HEK293T (cell line): Measurements from ENCODE around the gene SLC9A7.

Experiments used
- CTCF ChIA-PET: fragments of 350-600 bp; formaldehyde crosslinking; extraction: SDS; loops from one replicate; lab custom pipeline; 2021; ENCODE audit warnings: antibody characterized with exemption, inconsistent platforms; lab: Yijun Ruan, JAX
- POLR2A ChIA-PET: fragments of 350-600 bp; formaldehyde crosslinking; extraction: SDS; loops from one replicate; lab custom pipeline; 2020; ENCODE audit warnings: antibody characterized with exemption, inconsistent platforms; lab: Yijun Ruan, JAX
- DNase-seq: peaks from one replicate; pipeline ENCODE4 v3.0.0; 2012; ENCODE audit warnings: mixed read lengths; ENCODE audit errors: extremely low spot score
- ARNT ChIP-seq: fragments of 450-650 bp; IDR thresholded peaks from 2 replicates; pipeline ENCODE4 v1.6.1; 2017; ENCODE audit warnings: mild to moderate bottlenecking
- BHLHE40 ChIP-seq: fragments of 450-650 bp; IDR thresholded peaks from 2 replicates; pipeline ENCODE4 v1.6.1; 2016; ENCODE audit warnings: mild to moderate bottlenecking, moderate library complexity, borderline replicate concordance
- CTBP1 ChIP-seq: fragments of 450-650 bp; IDR thresholded peaks from 2 replicates; pipeline ENCODE4 v1.6.1; 2016; ENCODE audit warnings: borderline replicate concordance
- ELF4 ChIP-seq: fragments of 450-650 bp; IDR thresholded peaks from 2 replicates; pipeline ENCODE4 v1.6.1; 2017; ENCODE audit warnings: antibody characterized with exemption
- FOXA1 ChIP-seq: fragments of 450-650 bp; IDR thresholded peaks from 2 replicates; pipeline ENCODE4 v1.6.1; 2016; ENCODE audit warnings: mild to moderate bottlenecking
- FOXK2 ChIP-seq: fragments of 450-650 bp; IDR thresholded peaks from 2 replicates; pipeline ENCODE4 v1.6.1; 2016; ENCODE audit warnings: mild to moderate bottlenecking
- FOXM1 ChIP-seq: fragments of 450-650 bp; IDR thresholded peaks from 2 replicates; pipeline ENCODE4 v1.6.1; 2017; ENCODE audit warnings: mild to moderate bottlenecking, borderline replicate concordance
- HDGF ChIP-seq: fragments of 450-650 bp; IDR thresholded peaks from 2 replicates; pipeline ENCODE4 v1.6.1; 2017; ENCODE audit warnings: antibody characterized with exemption, borderline replicate concordance
- L3MBTL2 ChIP-seq: fragments of 450-650 bp; conservative IDR thresholded peaks from 2 replicates; pipeline ENCODE4 v1.6.1; 2016; ENCODE audit warnings: mild to moderate bottlenecking
- LEF1 ChIP-seq: fragments of 450-650 bp; IDR thresholded peaks from 2 replicates; pipeline ENCODE4 v1.6.1; 2017; ENCODE audit warnings: mild to moderate bottlenecking, borderline replicate concordance
- NFRKB ChIP-seq: fragments of 450-650 bp; IDR thresholded peaks from 2 replicates; pipeline ENCODE4 v1.6.1; 2016; ENCODE audit warnings: mild to moderate bottlenecking, moderate library complexity
- PKNOX1 ChIP-seq: fragments of 450-650 bp; IDR thresholded peaks from 2 replicates; pipeline ENCODE4 v1.6.1; 2016
- SP1 ChIP-seq: fragments of 450-650 bp; IDR thresholded peaks from 2 replicates; pipeline ENCODE4 v1.6.1; 2017
- SUZ12 ChIP-seq: fragments of 450-650 bp; IDR thresholded peaks from 2 replicates; pipeline ENCODE4 v1.6.1; 2016; ENCODE audit warnings: mild to moderate bottlenecking
- TARDBP ChIP-seq: fragments of 450-650 bp; IDR thresholded peaks from 2 replicates; pipeline ENCODE4 v1.6.1; 2016
- ZNF384 ChIP-seq: fragments of 450-650 bp; IDR thresholded peaks from 2 replicates; pipeline ENCODE4 v1.6.1; 2016

SLC9A7 gene

DNA sequence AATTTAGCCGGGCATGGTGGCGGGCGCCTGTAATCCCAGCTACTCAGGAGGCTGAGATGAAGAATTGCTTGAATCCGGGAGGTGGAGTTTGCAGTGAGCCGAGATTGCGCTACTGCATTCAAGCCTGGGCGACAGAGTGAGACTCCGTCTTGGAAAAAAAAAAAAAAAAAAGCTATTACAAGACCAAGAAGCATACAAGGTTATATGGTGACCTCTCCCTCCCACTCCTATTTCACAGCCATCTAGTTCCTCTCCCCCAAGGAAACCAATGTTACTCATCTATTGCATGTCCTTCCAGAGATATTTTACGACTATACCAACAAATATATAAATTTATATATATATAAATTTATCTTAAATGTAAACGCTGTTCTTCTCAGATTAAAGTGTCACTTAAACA, 3.2 kb downstream of the SLC9A7 start:
- ChIA-PET POLR2A (no interaction called here), CTCF (interaction anchor here (0.6 kb wide), 1 partner anchor 207 kb away, joined by 7 read pairs; no protein-coding TSS in a partner anchor)
- TF ChIP-seq HDGF (no peak), PKNOX1 (no peak), FOXK2 (no peak), NFRKB (no peak), SUZ12 (no peak)
- no peak for DNase-seq

DNA sequence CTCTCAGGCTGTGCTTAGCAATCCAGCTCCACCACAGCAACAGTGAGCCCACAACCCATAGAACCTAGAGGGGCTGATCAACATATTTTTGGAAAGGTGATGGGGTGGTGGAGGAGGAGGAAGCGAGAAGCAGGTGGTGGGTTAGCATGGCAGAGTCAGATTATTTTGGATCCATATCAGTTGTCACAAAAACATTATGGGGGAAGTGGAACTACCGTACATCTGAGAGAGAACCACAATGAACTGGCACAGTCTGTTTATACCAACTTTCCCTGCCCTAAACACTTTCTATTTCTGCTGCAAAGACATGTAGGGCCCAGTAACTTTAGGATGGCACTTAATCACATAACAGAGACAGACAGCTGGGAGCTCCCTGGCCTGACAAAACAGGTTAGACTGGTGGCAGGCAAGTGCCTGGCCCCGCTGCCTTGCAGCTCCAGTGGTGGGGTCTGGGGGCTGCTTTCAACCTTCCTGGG, 4.3 kb downstream of the SLC9A7 start:
- TF ChIP-seq CTBP1 (no peak), TARDBP (no peak), SUZ12 (no peak), SP1 (no peak), ZNF384 (no peak), L3MBTL2 (no peak), FOXM1 (no peak), FOXA1 (no peak), BHLHE40 (no peak)
- ChIA-PET POLR2A (no interaction called here), CTCF (no interaction called here)
- DNase-seq: no peak

GRCh38 chrX:46754036-46754435, 4.9 kb downstream of the SLC9A7 start:
- CTCF ChIA-PET: no interaction called here
- DNase-seq: no peak
- POLR2A ChIA-PET: no interaction called here
- no peak for TF ChIP-seq ZNF384
- no peak for TF ChIP-seq FOXA1
- no peak for TF ChIP-seq SUZ12
- no peak for TF ChIP-seq BHLHE40
- TF ChIP-seq L3MBTL2: no peak
- no peak for TF ChIP-seq FOXM1
- no peak for TF ChIP-seq CTBP1
- no peak for TF ChIP-seq SP1
- TF ChIP-seq PKNOX1: no peak
- TF ChIP-seq HDGF: no peak
- TF ChIP-seq LEF1: no peak
- TF ChIP-seq ARNT: no peak
- no peak for TF ChIP-seq FOXK2

- TF ChIP-seq BHLHE40: no peak
- no peak for TF ChIP-seq ELF4
- TF ChIP-seq ARNT: no peak
- no peak for TF ChIP-seq HDGF
- TF ChIP-seq FOXA1: no peak
- TF ChIP-seq TARDBP: no peak
- TF ChIP-seq SP1: no peak
- no peak for TF ChIP-seq FOXM1
- TF ChIP-seq LEF1: no peak
- no peak for TF ChIP-seq ZNF384
- TF ChIP-seq SUZ12: no peak
- TF ChIP-seq NFRKB: no peak
- POLR2A ChIA-PET: no interaction called here
- no peak for DNase-seq
- CTCF ChIA-PET: no interaction called here
Measured at GRCh38 chrX:46750889-46751288, 8.0 kb downstream of the SLC9A7 start.

GRCh38 chrX:46744009-46744408, 14.9 kb downstream of the SLC9A7 start:
- CTCF ChIA-PET: no interaction called here
- no peak for DNase-seq
- POLR2A ChIA-PET: no interaction called here
- no peak for TF ChIP-seq BHLHE40
- no peak for TF ChIP-seq ZNF384
- TF ChIP-seq SP1: no peak
- no peak for TF ChIP-seq PKNOX1
- TF ChIP-seq FOXA1: no peak
- TF ChIP-seq TARDBP: no peak
- TF ChIP-seq FOXM1: no peak
- TF ChIP-seq HDGF: no peak
- TF ChIP-seq CTBP1: no peak
- TF ChIP-seq L3MBTL2: no peak
- TF ChIP-seq SUZ12: no peak

DNA sequence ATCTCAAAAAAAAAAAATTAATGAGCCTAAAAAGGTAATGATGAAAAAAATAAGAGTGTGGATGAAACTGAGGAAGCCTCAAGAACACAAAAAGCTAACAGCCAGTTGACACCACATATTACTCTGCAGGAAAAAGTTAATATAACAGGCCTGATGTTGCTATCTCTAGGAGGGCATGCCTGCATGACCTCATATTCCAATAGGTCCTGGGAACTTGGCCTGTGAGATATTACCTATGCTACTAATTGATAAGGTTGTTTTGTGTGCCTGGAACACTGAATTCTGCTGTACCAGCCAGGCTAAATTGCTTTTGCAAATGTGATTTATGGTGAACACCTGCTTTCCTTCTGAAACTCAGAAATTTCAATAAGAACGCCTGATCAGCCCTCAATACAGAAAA, 15.9 kb downstream of the SLC9A7 start:
- ChIA-PET POLR2A (no interaction called here), CTCF (no interaction called here)
- no peak for DNase-seq
- TF ChIP-seq CTBP1 (no peak), ELF4 (no peak), PKNOX1 (no peak), FOXM1 (no peak), SUZ12 (no peak), ZNF384 (no peak), BHLHE40 (no peak), LEF1 (no peak), TARDBP (no peak), SP1 (no peak)

- no peak for DNase-seq
- ChIA-PET POLR2A (no interaction called here), CTCF (no interaction called here)
- TF ChIP-seq FOXK2: no peak
- TF ChIP-seq CTBP1: no peak
- TF ChIP-seq SP1: no peak
- no peak for TF ChIP-seq PKNOX1
- TF ChIP-seq L3MBTL2: no peak
- TF ChIP-seq ARNT: no peak
- TF ChIP-seq FOXM1: no peak
- no peak for TF ChIP-seq ZNF384
- TF ChIP-seq ELF4: no peak
- TF ChIP-seq NFRKB: no peak
- TF ChIP-seq BHLHE40: no peak
- TF ChIP-seq SUZ12: no peak
Measured at GRCh38 chrX:46739736-46740135, 19.2 kb downstream of the SLC9A7 start.
